ENCODE results near the gene C10orf105. TPM values are rescaled to one million over a fixed set of nuclear protein-coding genes. Genes with fewer than 3 reads are reported as not detected.
A peak's percentile ranks its signal among the peaks of the same experiment; 100 is the strongest.

Gene C10orf105
- polyA plus RNA-seq, 2 donors, result 0.02 to 0.04 TPM

- H3K9me3 ChIP-seq (ENCODE audit: control insufficient read depth in 2 of 2, insufficient read depth in 1 of 2, low read depth in 1 of 2, low read length in 1 of 2), result no peaks in the 10 kb centered on the region
- 9 to 22% methylated on average over 12 of the region's 12 CpGs for WGBS, 2 donors
- no peaks in the 10 kb centered on the region for H3K27me3 ChIP-seq (ENCODE audit: control insufficient read depth in 1 of 2, insufficient read depth in 2 of 2, low read length in 2 of 2)
- H3K27ac ChIP-seq (ENCODE audit: low read depth in 2 of 2, low read length in 1 of 2), result peak overlapping the region; percentile 90 to 97
- H3K36me3 ChIP-seq (ENCODE audit: control insufficient read depth in 2 of 2, insufficient read depth in 2 of 2, low read length in 1 of 2), result no peaks in the 10 kb centered on the region
- peaks cover 16 to 25% of the 10 kb centered on the region in 2 donors for H3K4me1 ChIP-seq (ENCODE audit: control insufficient read depth in 2 of 2, insufficient read depth in 2 of 2, low read length in 1 of 2)
- H3K4me3 ChIP-seq (ENCODE audit: low read depth in 1 of 2, low read length in 2 of 2), result no peak overlapping the region
Measured at GRCh38 chr10:71713135-71714030, 6.2 kb downstream of the C10orf105 start.

- 67% methylated on average over 17 of the region's 17 CpGs for WGBS, 2 donors
- Histone ChIP-seq H3K27me3 (ENCODE audit: control insufficient read depth in 1 of 2, insufficient read depth in 2 of 2, low read length in 2 of 2) (no peaks in the 10 kb centered on the region), H3K9me3 (ENCODE audit: control insufficient read depth in 2 of 2, insufficient read depth in 1 of 2, low read depth in 1 of 2, low read length in 1 of 2) (no peaks in the 10 kb centered on the region), H3K4me3 (ENCODE audit: low read depth in 1 of 2, low read length in 2 of 2) (no peak overlapping the region), H3K4me1 (ENCODE audit: control insufficient read depth in 2 of 2, insufficient read depth in 2 of 2, low read length in 1 of 2) (peaks cover 16 to 25% of the 10 kb centered on the region in 2 donors), H3K36me3 (ENCODE audit: control insufficient read depth in 2 of 2, insufficient read depth in 2 of 2, low read length in 1 of 2) (no peaks in the 10 kb centered on the region), H3K27ac (ENCODE audit: low read depth in 2 of 2, low read length in 1 of 2) (peak overlapping the region; percentile 90 to 97)
Measured at GRCh38 chr10:71712572-71713134, 6.9 kb downstream of the C10orf105 start.

GRCh38 chr10:71712170-71712569 lies 7.4 kb downstream of the C10orf105 start:
- H3K4me1 ChIP-seq (ENCODE audit: control insufficient read depth in 2 of 2, insufficient read depth in 2 of 2, low read length in 1 of 2), result peaks cover 16 to 25% of the 10 kb centered on the region in 2 donors

GRCh38 chr10:71711052-71711623 lies 8.4 kb downstream of the C10orf105 start:
- H3K27ac ChIP-seq (ENCODE audit: low read depth in 2 of 2, low read length in 1 of 2), result peak overlapping the region in 1 of 2 donors; percentile 20
- peaks cover 16 to 25% of the 10 kb centered on the region in 2 donors for H3K4me1 ChIP-seq (ENCODE audit: control insufficient read depth in 2 of 2, insufficient read depth in 2 of 2, low read length in 1 of 2)
- H3K36me3 ChIP-seq (ENCODE audit: control insufficient read depth in 2 of 2, insufficient read depth in 2 of 2, low read length in 1 of 2), result no peaks in the 10 kb centered on the region
- WGBS, 2 donors, result 89 to 92% methylated on average over 6 of the region's 6 CpGs
- no peaks in the 10 kb centered on the region for H3K27me3 ChIP-seq (ENCODE audit: control insufficient read depth in 1 of 2, insufficient read depth in 2 of 2, low read length in 2 of 2)
- H3K9me3 ChIP-seq (ENCODE audit: control insufficient read depth in 2 of 2, insufficient read depth in 1 of 2, low read depth in 1 of 2, low read length in 1 of 2), result no peaks in the 10 kb centered on the region
- no peak overlapping the region for H3K4me3 ChIP-seq (ENCODE audit: low read depth in 1 of 2, low read length in 2 of 2)

More at GRCh38 chr10:71712170-71712569, 7.4 kb downstream of the C10orf105 start:
- WGBS, 2 donors, result 92 to 95% methylated on average over 2 of the region's 2 CpGs
- no peaks in the 10 kb centered on the region for H3K9me3 ChIP-seq (ENCODE audit: control insufficient read depth in 2 of 2, insufficient read depth in 1 of 2, low read depth in 1 of 2, low read length in 1 of 2)
- H3K27me3 ChIP-seq (ENCODE audit: control insufficient read depth in 1 of 2, insufficient read depth in 2 of 2, low read length in 2 of 2), result no peaks in the 10 kb centered on the region
- no peak overlapping the region for H3K4me3 ChIP-seq (ENCODE audit: low read depth in 1 of 2, low read length in 2 of 2)
- no peaks in the 10 kb centered on the region for H3K36me3 ChIP-seq (ENCODE audit: control insufficient read depth in 2 of 2, insufficient read depth in 2 of 2, low read length in 1 of 2)
- peak overlapping the region; percentile 90 to 97 for H3K27ac ChIP-seq (ENCODE audit: low read depth in 2 of 2, low read length in 1 of 2)

- WGBS, 2 donors, result 87 to 97% methylated on average over 2 of the region's 2 CpGs
- no peak overlapping the region for H3K27ac ChIP-seq (ENCODE audit: low read depth in 2 of 2, low read length in 1 of 2)
Measured at GRCh38 chr10:71710519-71710918, 9.1 kb downstream of the C10orf105 start.

GRCh38 chr10:71708897-71709882 lies 10.4 kb downstream of the C10orf105 start:
- no peak overlapping the region for H3K4me3 ChIP-seq (ENCODE audit: low read depth in 1 of 2, low read length in 2 of 2)
- H3K9me3 ChIP-seq (ENCODE audit: control insufficient read depth in 2 of 2, insufficient read depth in 1 of 2, low read depth in 1 of 2, low read length in 1 of 2), result no peaks in the 10 kb centered on the region
- H3K4me1 ChIP-seq (ENCODE audit: control insufficient read depth in 2 of 2, insufficient read depth in 2 of 2, low read length in 1 of 2), result peaks cover 5 to 8% of the 10 kb centered on the region in 2 donors
- no peak overlapping the region for H3K27ac ChIP-seq (ENCODE audit: low read depth in 2 of 2, low read length in 1 of 2)
- H3K27me3 ChIP-seq (ENCODE audit: control insufficient read depth in 1 of 2, insufficient read depth in 2 of 2, low read length in 2 of 2), result no peaks in the 10 kb centered on the region
- H3K36me3 ChIP-seq (ENCODE audit: control insufficient read depth in 2 of 2, insufficient read depth in 2 of 2, low read length in 1 of 2), result no peaks in the 10 kb centered on the region
- 73 to 75% methylated on average over 28 of the region's 28 CpGs for WGBS, 2 donors

More at GRCh38 chr10:71710519-71710918, 9.1 kb downstream of the C10orf105 start:
- Histone ChIP-seq H3K9me3 (ENCODE audit: control insufficient read depth in 2 of 2, insufficient read depth in 1 of 2, low read depth in 1 of 2, low read length in 1 of 2) (no peaks in the 10 kb centered on the region), H3K4me1 (ENCODE audit: control insufficient read depth in 2 of 2, insufficient read depth in 2 of 2, low read length in 1 of 2) (peaks cover 13 to 21% of the 10 kb centered on the region in 2 donors), H3K27me3 (ENCODE audit: control insufficient read depth in 1 of 2, insufficient read depth in 2 of 2, low read length in 2 of 2) (no peaks in the 10 kb centered on the region), H3K36me3 (ENCODE audit: control insufficient read depth in 2 of 2, insufficient read depth in 2 of 2, low read length in 1 of 2) (no peaks in the 10 kb centered on the region), H3K4me3 (ENCODE audit: low read depth in 1 of 2, low read length in 2 of 2) (no peak overlapping the region)

- H3K27ac ChIP-seq (ENCODE audit: low read depth in 2 of 2, low read length in 1 of 2), result no peak overlapping the region
- H3K36me3 ChIP-seq (ENCODE audit: control insufficient read depth in 2 of 2, insufficient read depth in 2 of 2, low read length in 1 of 2), result no peaks in the 10 kb centered on the region
- H3K4me3 ChIP-seq (ENCODE audit: low read depth in 1 of 2, low read length in 2 of 2), result no peak overlapping the region
- peaks cover 3 to 6% of the 10 kb centered on the region in 2 donors for H3K4me1 ChIP-seq (ENCODE audit: control insufficient read depth in 2 of 2, insufficient read depth in 2 of 2, low read length in 1 of 2)
- H3K27me3 ChIP-seq (ENCODE audit: control insufficient read depth in 1 of 2, insufficient read depth in 2 of 2, low read length in 2 of 2), result no peaks in the 10 kb centered on the region
- no peaks in the 10 kb centered on the region for H3K9me3 ChIP-seq (ENCODE audit: control insufficient read depth in 2 of 2, insufficient read depth in 1 of 2, low read depth in 1 of 2, low read length in 1 of 2)
- 16 to 20% methylated on average over 10 of the region's 10 CpGs for WGBS, 2 donors
Measured at GRCh38 chr10:71708301-71708703, 11.3 kb downstream of the C10orf105 start.

GRCh38 chr10:71707240-71707789 lies 12.3 kb downstream of the C10orf105 start:
- 94% methylated on average over 5 of the region's 5 CpGs for WGBS, 2 donors
- Histone ChIP-seq H3K27ac (ENCODE audit: low read depth in 2 of 2, low read length in 1 of 2) (no peak overlapping the region), H3K4me3 (ENCODE audit: low read depth in 1 of 2, low read length in 2 of 2) (no peak overlapping the region), H3K27me3 (ENCODE audit: control insufficient read depth in 1 of 2, insufficient read depth in 2 of 2, low read length in 2 of 2) (no peaks in the 10 kb centered on the region), H3K36me3 (ENCODE audit: control insufficient read depth in 2 of 2, insufficient read depth in 2 of 2, low read length in 1 of 2) (no peaks in the 10 kb centered on the region), H3K9me3 (ENCODE audit: control insufficient read depth in 2 of 2, insufficient read depth in 1 of 2, low read depth in 1 of 2, low read length in 1 of 2) (no peaks in the 10 kb centered on the region), H3K4me1 (ENCODE audit: control insufficient read depth in 2 of 2, insufficient read depth in 2 of 2, low read length in 1 of 2) (no peaks in the 10 kb centered on the region)

All from esophagus (tissue), 2 donors.